ENCODE measurements around the gene DCUN1D1. TPM values are rescaled to one million over a fixed set of nuclear protein-coding genes. Genes with fewer than 3 reads are reported as not detected.

DCUN1D1 gene
- total RNA-seq, 1 donor from 2014 or later = 41.6 TPM

GRCh38 chr3:182972387-182972786 is 8.0 kb downstream of the DCUN1D1 start:
- no peak for DNase-seq (ENCODE audit: low spot score)

- DNase-seq (ENCODE audit: low spot score) = no peak
Measured at GRCh38 chr3:182971637-182972036, 8.7 kb downstream of the DCUN1D1 start.

GRCh38 chr3:182970811-182971418 is 9.4 kb downstream of the DCUN1D1 start:
- DNase-seq (ENCODE audit: low spot score) = no peak

- DNase-seq (ENCODE audit: low spot score) = no peak
Measured at GRCh38 chr3:182969853-182970252, 10.5 kb downstream of the DCUN1D1 start.

- no peak for DNase-seq (ENCODE audit: low spot score)
Measured at GRCh38 chr3:182969277-182969676, 11.1 kb downstream of the DCUN1D1 start.

- no peak for DNase-seq (ENCODE audit: low spot score)
Measured at GRCh38 chr3:182967218-182968204, 12.8 kb downstream of the DCUN1D1 start.

- DNase-seq (ENCODE audit: low spot score) = no peak
Measured at GRCh38 chr3:182965861-182966366, 14.4 kb downstream of the DCUN1D1 start.

- DNase-seq (ENCODE audit: low spot score) = no peak
Measured at GRCh38 chr3:182964179-182964578, 16.2 kb downstream of the DCUN1D1 start.

GRCh38 chr3:182962166-182962565 is 18.2 kb downstream of the DCUN1D1 start:
- DNase-seq (ENCODE audit: low spot score) = no peak

- DNase-seq (ENCODE audit: low spot score) = no peak
Measured at GRCh38 chr3:182959474-182960350, 20.6 kb downstream of the DCUN1D1 start.

- DNase-seq (ENCODE audit: low spot score) = no peak
Measured at GRCh38 chr3:182957676-182958266, 22.6 kb downstream of the DCUN1D1 start.

GRCh38 chr3:182957226-182957625 is 23.1 kb downstream of the DCUN1D1 start:
- no peak for DNase-seq (ENCODE audit: low spot score)

GRCh38 chr3:182954553-182955235 is 25.6 kb downstream of the DCUN1D1 start:
- no peak for DNase-seq (ENCODE audit: low spot score)

GRCh38 chr3:182949688-182950087 is 30.6 kb downstream of the DCUN1D1 start:
- DNase-seq (ENCODE audit: low spot score) = no peak

- no peak for DNase-seq (ENCODE audit: low spot score)
Measured at GRCh38 chr3:182948305-182948704, 32.0 kb downstream of the DCUN1D1 start.

GRCh38 chr3:182947888-182948287 is 32.5 kb downstream of the DCUN1D1 start:
- DNase-seq (ENCODE audit: low spot score) = no peak

- no peak for DNase-seq (ENCODE audit: low spot score)
Measured at GRCh38 chr3:182941719-182942118, 38.6 kb downstream of the DCUN1D1 start.

GRCh38 chr3:182940266-182940808 is 40.0 kb downstream of the DCUN1D1 start:
- no peak for DNase-seq (ENCODE audit: low spot score)

- no peak for DNase-seq (ENCODE audit: low spot score)
Measured at GRCh38 chr3:182937293-182938051, 42.9 kb downstream of the DCUN1D1 start.

GRCh38 chr3:182936918-182937285 is 43.4 kb downstream of the DCUN1D1 start:
- no peak for DNase-seq (ENCODE audit: low spot score)

Data from ureter (tissue), 1 donor.